Activated CD4-positive, alpha-beta T cell treated with anti-CD3 and anti-CD28 coated beads, Interleukin-2, amount 10 ng/mL, durations not matched to agents 24 days and 14 days (primary cell): ENCODE results near the gene ADAMTS18. TPM values are rescaled to one million over a fixed set of nuclear protein-coding genes. Genes with fewer than 3 reads are reported as not detected.
"Not testable (repeated sequence)": the region's sequence is repeated elsewhere in the genome, so short reads cannot be mapped to it uniquely, and the experiment has no call there.

Experiments used
- DNase-seq: peaks from one replicate; pipeline ENCODE4 v3.0.0; 2022
- H3K27ac Mint-ChIP-seq: one replicate; pipeline ENCODE4 v1.8.0; 2022; ENCODE audit warnings: mild to moderate bottlenecking, mixed read lengths
- H3K27me3 Mint-ChIP-seq: one replicate; pipeline ENCODE4 v1.8.0; 2022; ENCODE audit warnings: mixed read lengths
- H3K36me3 Mint-ChIP-seq: one replicate; pipeline ENCODE4 v1.8.0; 2022; ENCODE audit warnings: low read depth, mild to moderate bottlenecking, mixed read lengths
- H3K4me1 Mint-ChIP-seq: one replicate; pipeline ENCODE4 v1.8.0; 2021; ENCODE audit warnings: mixed read lengths
- H3K4me3 Mint-ChIP-seq: one replicate; pipeline ENCODE4 v1.8.0; 2022; ENCODE audit warnings: mild to moderate bottlenecking, moderate library complexity, mixed read lengths
- H3K9me3 Mint-ChIP-seq: one replicate; pipeline ENCODE4 v1.8.0; 2021; ENCODE audit warnings: mixed read lengths
- intact Hi-C: fragments of 100-400 bp; cut with micrococcal nuclease; formaldehyde crosslinking; loops from one replicate; pipeline ENCODE4 v1.15.1; 2023
- total RNA-seq: library from RNA; stranded (reverse); gene quantifications from 2 replicates; pipeline ENCODE4 v1.2.3, GENCODE V29; 2022

Gene ADAMTS18
- not detected in 2 replicates for total RNA-seq

DNA sequence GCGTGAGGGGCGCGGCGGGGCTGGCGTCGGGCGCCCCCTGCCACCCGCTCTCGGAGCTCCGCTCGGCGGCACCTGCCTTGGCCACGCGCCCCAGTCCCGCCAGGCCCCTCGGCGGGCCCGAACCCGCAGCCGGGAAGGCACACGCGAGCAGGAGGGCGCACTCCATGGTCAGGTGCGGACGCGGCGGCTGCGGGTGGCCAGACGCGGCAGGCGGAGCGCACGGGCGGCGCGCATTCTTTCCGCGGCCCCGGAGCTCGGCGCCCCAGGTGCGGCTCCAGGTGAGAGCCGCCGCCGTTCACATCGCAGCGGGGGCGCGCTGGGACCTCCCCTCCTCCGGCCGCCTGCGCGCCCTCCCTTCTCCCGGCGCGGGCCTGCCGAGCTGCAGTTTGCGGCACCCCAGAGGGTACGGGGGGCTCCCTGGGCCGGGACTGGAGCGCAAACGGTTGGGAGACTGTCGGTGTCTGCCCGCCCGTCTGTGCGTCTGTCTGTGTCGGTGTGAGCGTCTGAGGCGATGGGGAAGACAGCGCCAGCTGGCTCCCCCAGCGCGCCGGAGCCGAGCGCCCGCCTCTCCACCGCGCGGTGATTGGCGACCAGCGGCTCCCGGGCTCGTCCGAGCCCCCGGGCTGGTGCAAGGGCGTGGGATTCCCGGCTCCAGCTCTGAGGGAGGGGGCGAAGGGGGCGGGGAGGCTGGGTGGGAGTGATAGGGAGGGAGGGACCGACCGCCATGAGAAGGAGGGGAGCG, at the start of gene ADAMTS18:
TSS of gene ADAMTS18 (minus strand) at position 505 of the 742 bp plus-strand sequence. CDS start at position 166, 339 bp downstream.
- DNase-seq = no peak
- no peaks in the 10 kb centered on the region for H3K9me3 Mint-ChIP-seq
- no peak within 1 kb of the TSS for H3K4me3 Mint-ChIP-seq
- peaks cover 37% of the 10 kb centered on the region for H3K27me3 Mint-ChIP-seq
- intact Hi-C loops = loop anchor here (5.0 to 10.0 kb wide), 2 partner anchors 150 to 197 kb away; no protein-coding TSS in a partner anchor
- H3K4me1 Mint-ChIP-seq = no peaks in the 10 kb centered on the region
- H3K36me3 Mint-ChIP-seq = no peaks in the 10 kb centered on the region
- H3K27ac Mint-ChIP-seq = no peak within 1 kb of the TSS

DNA sequence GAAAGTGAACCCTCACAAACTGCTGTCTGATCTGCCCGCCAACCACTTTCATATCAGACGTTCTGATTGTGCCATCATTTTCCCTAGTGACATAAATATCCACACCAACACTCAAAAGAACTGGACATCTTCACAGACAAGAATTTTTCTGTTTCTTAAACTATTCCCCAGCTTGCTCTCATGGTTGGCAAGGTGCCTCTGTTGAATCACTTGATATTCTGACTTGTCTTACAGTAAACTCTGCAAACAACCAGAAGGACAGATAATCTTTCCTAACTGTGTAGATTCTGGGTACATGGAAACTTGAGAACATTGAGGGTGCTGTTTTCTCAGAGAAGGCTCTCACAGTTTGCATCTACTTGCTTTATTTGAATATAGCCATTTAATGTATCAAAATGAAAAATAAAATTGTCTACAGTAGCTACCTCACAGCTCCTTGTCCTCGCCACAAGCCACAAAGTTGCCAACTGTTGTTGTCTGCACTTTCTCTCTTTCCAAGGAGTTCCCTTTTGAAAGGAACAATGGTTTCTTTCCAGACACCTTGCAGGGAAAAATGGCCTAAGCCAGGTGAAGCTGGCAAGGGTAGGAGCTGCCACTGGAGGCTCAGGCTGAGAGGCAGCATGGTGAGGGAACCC, 46.0 kb upstream of the ADAMTS18 start:
- intact Hi-C loops = no loop called here
- no peak overlapping the region for H3K4me3 Mint-ChIP-seq
- H3K4me1 Mint-ChIP-seq = no peaks in the 10 kb centered on the region
- H3K27me3 Mint-ChIP-seq = peaks cover 3% of the 10 kb centered on the region
- no peaks in the 10 kb centered on the region for H3K36me3 Mint-ChIP-seq
- H3K9me3 Mint-ChIP-seq = no peaks in the 10 kb centered on the region
- no peak for DNase-seq
- no peak overlapping the region for H3K27ac Mint-ChIP-seq

DNA sequence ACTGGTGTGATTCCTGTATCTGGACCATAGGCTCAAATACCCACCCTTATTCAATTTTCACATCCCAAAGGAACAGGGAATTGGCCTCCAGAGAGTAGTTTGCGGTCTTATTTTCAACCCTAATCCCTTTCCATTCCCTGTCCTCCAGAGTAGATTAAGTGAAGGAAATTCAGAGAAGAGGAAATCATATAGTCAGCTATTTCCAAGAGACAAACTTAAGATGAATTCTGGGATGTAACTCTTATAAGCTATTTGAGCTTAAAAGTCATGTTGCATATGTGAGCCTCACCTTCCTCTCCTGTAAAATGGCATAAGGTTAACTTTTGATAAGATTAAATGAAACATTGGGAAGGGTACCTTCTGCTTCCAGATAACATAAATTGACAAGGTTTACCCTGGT, 37.4 kb upstream of the ADAMTS18 start:
- Mint-ChIP-seq H3K27me3 (peaks cover 5% of the 10 kb centered on the region), H3K36me3 (no peaks in the 10 kb centered on the region)
- intact Hi-C loops = no loop called here

GRCh38 chr16:77470851-77471250, 36.0 kb upstream of the ADAMTS18 start:
- Mint-ChIP-seq H3K27me3 (peaks cover 3% of the 10 kb centered on the region), H3K4me1 (no peaks in the 10 kb centered on the region), H3K27ac (no peak overlapping the region), H3K9me3 (no peaks in the 10 kb centered on the region), H3K36me3 (no peaks in the 10 kb centered on the region), H3K4me3 (no peak overlapping the region)
- no peak for DNase-seq
- intact Hi-C loops = no loop called here

More for the DNA sequence above, 37.4 kb upstream of the ADAMTS18 start:
- DNase-seq = no peak
- no peaks in the 10 kb centered on the region for H3K4me1 Mint-ChIP-seq
- H3K9me3 Mint-ChIP-seq = no peaks in the 10 kb centered on the region
- H3K4me3 Mint-ChIP-seq = no peak overlapping the region
- H3K27ac Mint-ChIP-seq = no peak overlapping the region

DNA sequence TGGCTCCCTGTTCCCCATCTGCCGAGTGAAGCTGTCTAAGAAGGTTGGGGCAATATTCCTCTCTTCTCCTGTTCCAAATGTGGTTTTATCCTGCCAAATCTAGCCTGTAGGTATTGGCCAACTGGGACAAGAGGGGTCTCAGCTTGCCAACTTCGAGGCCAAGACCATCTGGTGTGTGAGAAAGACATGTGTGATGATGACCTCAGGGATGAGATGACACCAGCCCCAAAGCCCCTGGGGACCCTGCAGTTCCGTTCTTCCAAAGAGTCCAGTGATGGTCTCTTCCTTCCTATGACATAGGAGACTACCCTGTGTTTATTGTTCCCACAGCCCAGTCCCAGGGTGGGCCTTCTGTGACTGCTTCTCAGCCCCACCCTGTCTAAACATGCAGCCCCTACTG, 34.8 kb upstream of the ADAMTS18 start:
- H3K36me3 Mint-ChIP-seq = no peaks in the 10 kb centered on the region
- peaks cover 3% of the 10 kb centered on the region for H3K27me3 Mint-ChIP-seq
- DNase-seq = no peak
- H3K4me1 Mint-ChIP-seq = no peaks in the 10 kb centered on the region
- no peak overlapping the region for H3K27ac Mint-ChIP-seq
- H3K4me3 Mint-ChIP-seq = no peak overlapping the region
- intact Hi-C loops = no loop called here
- no peaks in the 10 kb centered on the region for H3K9me3 Mint-ChIP-seq

GRCh38 chr16:77468831-77469230, 34.0 kb upstream of the ADAMTS18 start:
- H3K9me3 Mint-ChIP-seq = no peaks in the 10 kb centered on the region
- no peak overlapping the region for H3K27ac Mint-ChIP-seq
- intact Hi-C loops = no loop called here
- no peaks in the 10 kb centered on the region for H3K4me1 Mint-ChIP-seq
- DNase-seq = no peak
- H3K36me3 Mint-ChIP-seq = no peaks in the 10 kb centered on the region
- no peak overlapping the region for H3K4me3 Mint-ChIP-seq
- H3K27me3 Mint-ChIP-seq = peaks cover 3% of the 10 kb centered on the region

DNA sequence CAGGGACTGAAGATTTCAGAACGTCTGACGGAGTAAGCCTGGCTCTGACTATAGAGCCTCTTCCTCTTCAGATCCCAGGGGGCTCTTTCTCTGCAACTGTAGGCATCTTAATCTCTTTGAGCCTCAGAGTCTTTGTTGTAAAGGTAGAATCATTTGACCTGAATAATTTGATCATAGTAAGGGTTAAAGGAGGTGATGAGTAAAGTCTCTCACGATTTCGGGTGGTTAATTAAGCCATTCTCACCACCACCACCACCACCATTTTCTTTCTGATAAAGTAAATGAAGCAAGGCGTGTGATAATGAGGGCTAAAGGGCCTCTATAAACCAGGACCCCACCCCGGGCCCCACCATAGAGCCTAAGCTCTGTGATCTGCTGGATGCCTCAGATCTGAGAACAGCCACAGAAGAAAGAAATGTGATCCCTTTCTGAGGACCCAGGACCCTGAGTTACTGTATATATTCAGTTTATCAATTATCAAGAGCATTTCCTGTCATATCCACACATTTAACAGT, 33.0 kb upstream of the ADAMTS18 start:
- Mint-ChIP-seq H3K9me3 (no peaks in the 10 kb centered on the region), H3K36me3 (no peaks in the 10 kb centered on the region), H3K4me1 (no peaks in the 10 kb centered on the region), H3K27me3 (peaks cover 3% of the 10 kb centered on the region), H3K4me3 (no peak overlapping the region), H3K27ac (no peak overlapping the region)
- DNase-seq = no peak
- intact Hi-C loops = no loop called here

DNA sequence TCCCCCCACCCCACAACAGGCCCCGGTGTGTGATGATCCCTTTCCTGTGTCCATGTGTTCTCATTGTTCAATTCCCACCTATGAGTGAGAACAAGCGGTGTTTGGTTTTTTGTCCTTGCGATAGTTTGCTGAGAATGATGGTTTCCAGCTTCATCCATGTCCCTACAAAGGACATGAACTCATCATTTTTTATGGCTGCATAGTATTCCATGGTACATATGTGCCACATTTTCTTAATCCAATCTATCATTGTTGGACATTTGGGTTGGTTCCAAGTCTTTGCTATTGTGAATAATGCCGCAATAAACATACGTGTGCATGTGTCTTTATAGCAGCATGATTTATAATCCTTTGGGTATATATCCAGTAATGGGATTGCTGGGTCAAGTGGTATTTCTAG, 28.8 kb upstream of the ADAMTS18 start:
- intact Hi-C loops, H3K9me3 Mint-ChIP-seq, H3K36me3 Mint-ChIP-seq, DNase-seq, H3K4me1 Mint-ChIP-seq, H3K27me3 Mint-ChIP-seq, H3K27ac Mint-ChIP-seq, H3K4me3 Mint-ChIP-seq: not testable (repeated sequence)

DNA sequence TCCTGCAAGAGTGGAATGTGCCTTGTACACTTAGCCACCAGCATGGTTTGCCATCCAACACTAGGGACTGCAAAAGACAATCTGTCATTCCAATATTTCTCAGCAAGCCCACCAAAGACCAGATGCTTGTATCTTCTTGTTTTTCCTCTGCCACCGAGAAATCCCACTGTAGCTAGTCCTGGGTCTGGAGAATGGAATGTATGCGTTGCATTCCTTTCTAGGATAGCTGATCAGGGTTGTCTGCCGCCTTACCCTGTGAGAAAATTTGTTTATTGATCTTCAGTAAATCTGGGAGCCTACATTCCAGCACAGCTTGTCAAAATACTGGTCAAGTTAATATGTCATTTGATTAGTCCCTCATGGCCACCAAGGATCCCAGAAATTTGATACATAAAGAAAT, 28.1 kb upstream of the ADAMTS18 start:
- Mint-ChIP-seq H3K4me1 (no peaks in the 10 kb centered on the region), H3K4me3 (no peak overlapping the region), H3K27me3 (no peaks in the 10 kb centered on the region), H3K9me3 (no peaks in the 10 kb centered on the region), H3K36me3 (no peaks in the 10 kb centered on the region), H3K27ac (no peak overlapping the region)
- DNase-seq = no peak
- intact Hi-C loops = no loop called here

- no peak for DNase-seq
- Mint-ChIP-seq H3K36me3 (no peaks in the 10 kb centered on the region), H3K4me1 (no peaks in the 10 kb centered on the region), H3K27me3 (no peaks in the 10 kb centered on the region), H3K4me3 (no peak overlapping the region), H3K9me3 (no peaks in the 10 kb centered on the region), H3K27ac (no peak overlapping the region)
- intact Hi-C loops = no loop called here
These were observed 24.9 kb upstream of the ADAMTS18 start for GRCh38 chr16:77459534-77460254.

DNA sequence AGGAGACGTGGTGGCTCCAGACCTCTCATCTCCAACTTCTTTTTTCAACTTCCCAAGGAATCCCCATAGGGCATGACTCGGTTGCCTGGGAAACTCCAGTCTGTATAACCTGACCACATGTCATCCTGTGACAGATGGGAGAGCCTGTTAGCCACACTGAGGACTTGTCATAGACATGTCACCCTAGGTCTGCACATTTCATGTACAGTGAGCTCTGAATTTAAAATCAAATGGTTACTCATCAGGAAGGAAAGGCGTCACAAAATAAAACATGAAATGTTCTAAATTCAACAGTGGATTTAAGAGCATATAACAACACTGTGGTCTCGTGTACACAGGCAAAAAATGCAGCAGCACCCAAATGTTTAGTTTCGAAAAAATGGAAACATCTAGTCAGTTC, 22.2 kb upstream of the ADAMTS18 start:
- DNase-seq = no peak
- no peak overlapping the region for H3K27ac Mint-ChIP-seq
- no peaks in the 10 kb centered on the region for H3K4me1 Mint-ChIP-seq
- intact Hi-C loops = no loop called here
- H3K4me3 Mint-ChIP-seq = no peak overlapping the region
- no peaks in the 10 kb centered on the region for H3K27me3 Mint-ChIP-seq
- no peaks in the 10 kb centered on the region for H3K9me3 Mint-ChIP-seq
- no peaks in the 10 kb centered on the region for H3K36me3 Mint-ChIP-seq

DNA sequence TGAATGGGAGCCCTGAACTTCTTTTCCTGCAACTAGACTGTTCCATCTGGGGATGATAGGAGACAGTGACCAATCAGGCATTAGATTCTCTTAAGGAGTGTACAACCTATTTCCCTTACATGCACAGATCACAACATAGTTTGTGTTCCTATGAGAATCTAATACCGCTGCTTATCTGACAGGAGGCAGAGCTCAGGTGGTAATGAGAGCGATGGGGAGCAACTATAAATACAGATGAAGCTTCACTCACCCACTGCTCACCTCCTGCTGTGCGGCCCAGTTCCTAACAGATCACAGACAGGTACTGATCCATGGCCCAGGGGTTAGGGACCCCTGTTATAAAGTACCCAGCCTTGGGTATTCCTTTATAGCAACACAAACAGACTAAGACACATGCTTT, 17.4 kb upstream of the ADAMTS18 start:
- intact Hi-C loops = no loop called here
- no peaks in the 10 kb centered on the region for H3K36me3 Mint-ChIP-seq
- DNase-seq = no peak
- no peak overlapping the region for H3K27ac Mint-ChIP-seq
- no peak overlapping the region for H3K4me3 Mint-ChIP-seq
- no peaks in the 10 kb centered on the region for H3K9me3 Mint-ChIP-seq
- no peaks in the 10 kb centered on the region for H3K4me1 Mint-ChIP-seq
- H3K27me3 Mint-ChIP-seq = no peaks in the 10 kb centered on the region

DNA sequence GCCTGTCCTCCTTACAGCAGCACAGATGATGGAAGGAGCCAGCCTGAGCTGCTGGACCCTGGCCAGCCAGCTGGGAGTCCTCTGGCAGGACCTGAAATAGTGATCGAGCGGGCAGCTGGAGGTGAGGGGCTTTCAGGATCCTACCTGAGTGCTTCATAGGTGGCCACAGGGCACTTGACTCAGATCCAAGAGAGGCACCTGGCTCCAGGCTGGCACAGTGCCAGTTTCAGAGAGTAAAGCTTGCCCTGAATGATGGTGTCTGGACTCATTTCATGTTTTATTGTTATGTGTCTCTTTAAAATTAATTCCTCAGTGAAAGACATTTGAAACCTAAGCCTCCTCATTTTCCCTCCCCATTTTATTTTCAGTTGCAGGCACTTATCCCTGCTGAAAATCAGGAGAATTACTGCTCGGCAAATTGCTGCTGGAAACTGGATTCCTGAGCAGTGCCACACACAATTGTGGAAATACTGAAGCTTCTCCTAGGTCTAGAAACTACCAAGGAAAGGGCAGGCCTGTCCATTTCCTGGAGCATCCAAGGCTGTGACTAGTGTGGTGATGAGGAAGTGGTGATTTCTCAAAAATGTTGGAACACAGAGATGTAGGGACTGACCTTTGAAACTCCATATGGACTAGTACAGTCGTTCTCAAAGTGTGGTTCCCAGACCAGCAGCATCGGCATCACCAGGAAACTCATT, 16.1 kb upstream of the ADAMTS18 start:
- H3K4me1 Mint-ChIP-seq = no peaks in the 10 kb centered on the region
- intact Hi-C loops = no loop called here

More for the DNA sequence above, 16.1 kb upstream of the ADAMTS18 start:
- Mint-ChIP-seq H3K4me3 (no peak overlapping the region), H3K27me3 (no peaks in the 10 kb centered on the region), H3K27ac (no peak overlapping the region), H3K36me3 (no peaks in the 10 kb centered on the region), H3K9me3 (no peaks in the 10 kb centered on the region)
- DNase-seq = no peak
